Measurements from ENCODE around the gene HMGA1. TPM values are rescaled to one million over a fixed set of nuclear protein-coding genes. Genes with fewer than 3 reads are reported as not detected.
A peak's percentile ranks its signal among the peaks of the same experiment; 100 is the strongest.

The HMGA1 gene
- total and polyA plus RNA-seq, 2 of the 13 experiments (the other 11 are each of a cell fraction or from before 2014, with no cell fraction given): 117 to 145 TPM

DNA sequence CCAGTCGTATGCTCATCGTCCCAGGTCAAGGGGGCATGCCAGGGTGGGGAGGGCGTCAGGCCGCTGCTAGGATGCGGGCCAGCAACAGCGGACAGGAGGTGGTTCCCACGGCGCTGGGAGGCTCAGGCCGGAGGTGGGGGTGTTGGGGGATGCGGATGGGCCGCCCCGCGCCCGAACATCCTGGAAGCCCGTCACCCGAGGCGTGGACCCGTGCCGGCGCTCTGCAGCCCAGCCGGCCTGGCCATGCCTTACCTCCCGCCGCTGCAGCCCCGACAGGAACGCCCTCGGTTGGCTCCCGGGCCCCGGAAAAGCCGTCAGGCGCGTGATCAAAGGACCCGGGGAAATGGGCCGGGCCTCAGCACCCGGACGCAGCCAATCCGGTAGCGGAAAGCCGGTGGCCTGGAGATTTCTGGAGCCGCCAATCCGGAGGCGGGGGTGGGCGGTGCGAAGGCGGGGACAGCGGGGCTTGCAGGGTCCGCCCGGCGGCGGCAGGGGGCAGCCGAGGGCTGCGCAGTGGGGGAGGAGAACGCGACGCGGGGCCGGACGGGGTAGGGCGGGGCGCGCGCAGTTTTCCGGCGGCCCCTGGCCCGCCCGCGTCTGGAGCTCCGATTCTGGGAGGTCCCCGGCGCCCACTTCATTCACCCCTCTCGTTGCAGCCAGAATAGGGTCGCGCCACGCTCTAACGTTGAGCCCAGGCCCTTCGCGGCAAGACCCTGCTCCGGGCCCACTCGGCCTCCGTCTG is 12.2 kb downstream of the HMGA1 start, which contains the start of gene SMIM29 (continued):
- TF ChIP-seq ZFP91 (CRISPR knock-in tag; IDR thresholded peaks at IDR 0.05; ENCODE audit: borderline replicate concordance) (peak; percentile 95; the same call in 1 of the 2 replicates), IRX3 (CRISPR knock-in tag; IDR thresholded peaks at IDR 0.05; ENCODE audit: borderline replicate concordance, low read depth) (no peak), ARID3A (IDR thresholded peaks at IDR 0.05; ENCODE audit: low read depth, low read length) (no peak), CENPT (CRISPR knock-in tag; IDR thresholded peaks at IDR 0.05; ENCODE audit: low read depth) (no peak), GPN1 (CRISPR knock-in tag; IDR thresholded peaks at IDR 0.05; ENCODE audit: borderline replicate concordance) (no peak), ETS1 (CRISPR knock-in tag; IDR thresholded peaks at IDR 0.05) (no peak), TEAD2 (CRISPR knock-in tag; IDR thresholded peaks at IDR 0.05) (no peak), POGZ (CRISPR knock-in tag; IDR thresholded peaks at IDR 0.05) (peak; percentile 44; the same call in 1 of the 2 replicates), RBM39 (IDR thresholded peaks at IDR 0.05; ENCODE audit: low read depth, low read length, poor library complexity, severe bottlenecking) (peak; percentile 49), ZBTB7A (CRISPR knock-in tag; IDR thresholded peaks at IDR 0.05) (peak; percentile 78; the same call in 1 of the 2 replicates), NCOA1 (CRISPR knock-in tag; IDR thresholded peaks at IDR 0.05) (peak; percentile 76; the same call in 1 of the 2 replicates), DDIT3 (CRISPR knock-in tag; IDR thresholded peaks at IDR 0.05) (no peak), SMAD1 (CRISPR knock-in tag; IDR thresholded peaks at IDR 0.05; ENCODE audit: borderline replicate concordance, low read depth) (peak; percentile 26; the same call in 1 of the 2 replicates), NR3C1 (CRISPR knock-in tag; IDR thresholded peaks at IDR 0.05) (no peak), REXO4 (CRISPR knock-in tag; IDR thresholded peaks at IDR 0.05; ENCODE audit: borderline replicate concordance) (no peak), ZC3H4 (CRISPR knock-in tag; IDR thresholded peaks at IDR 0.05; ENCODE audit: borderline replicate concordance) (no peak), ETV6 (CRISPR knock-in tag; conservative IDR thresholded peaks at IDR 0.05) (no peak; the same call in 1 of the 2 replicates)
- TF ChIP-seq, protein P1, sequence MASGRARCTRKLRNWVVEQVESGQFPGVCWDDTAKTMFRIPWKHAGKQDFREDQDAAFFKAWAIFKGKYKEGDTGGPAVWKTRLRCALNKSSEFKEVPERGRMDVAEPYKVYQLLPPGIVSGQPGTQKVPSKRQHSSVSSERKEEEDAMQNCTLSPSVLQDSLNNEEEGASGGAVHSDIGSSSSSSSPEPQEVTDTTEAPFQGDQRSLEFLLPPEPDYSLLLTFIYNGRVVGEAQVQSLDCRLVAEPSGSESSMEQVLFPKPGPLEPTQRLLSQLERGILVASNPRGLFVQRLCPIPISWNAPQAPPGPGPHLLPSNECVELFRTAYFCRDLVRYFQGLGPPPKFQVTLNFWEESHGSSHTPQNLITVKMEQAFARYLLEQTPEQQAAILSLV (CRISPR knock-in tag; IDR thresholded peaks at IDR 0.05; ENCODE audit: borderline replicate concordance): peak; percentile 29; the same call in 1 of the 2 replicates
- TF ChIP-seq, protein P2, sequence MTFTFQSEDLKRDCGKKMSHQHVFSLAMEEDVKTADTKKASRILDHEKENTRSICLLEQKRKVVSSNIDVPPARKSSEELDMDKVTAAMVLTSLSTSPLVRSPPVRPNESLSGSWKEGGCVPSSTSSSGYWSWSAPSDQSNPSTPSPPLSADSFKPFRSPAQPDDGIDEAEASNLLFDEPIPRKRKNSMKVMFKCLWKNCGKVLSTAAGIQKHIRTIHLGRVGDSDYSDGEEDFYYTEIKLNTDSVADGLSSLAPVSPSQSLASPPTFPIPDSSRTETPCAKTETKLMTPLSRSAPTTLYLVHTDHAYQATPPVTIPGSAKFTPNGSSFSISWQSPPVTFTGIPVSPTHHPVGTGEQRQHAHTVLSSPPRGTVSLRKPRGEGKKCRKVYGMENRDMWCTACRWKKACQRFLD (CRISPR knock-in tag; IDR thresholded peaks at IDR 0.05; ENCODE audit: borderline replicate concordance): no peak
- TF ChIP-seq, protein P3, sequence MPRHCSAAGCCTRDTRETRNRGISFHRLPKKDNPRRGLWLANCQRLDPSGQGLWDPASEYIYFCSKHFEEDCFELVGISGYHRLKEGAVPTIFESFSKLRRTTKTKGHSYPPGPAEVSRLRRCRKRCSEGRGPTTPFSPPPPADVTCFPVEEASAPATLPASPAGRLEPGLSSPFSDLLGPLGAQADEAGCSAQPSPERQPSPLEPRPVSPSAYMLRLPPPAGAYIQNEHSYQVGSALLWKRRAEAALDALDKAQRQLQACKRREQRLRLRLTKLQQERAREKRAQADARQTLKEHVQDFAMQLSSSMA (CRISPR knock-in tag; IDR thresholded peaks at IDR 0.05): peak; percentile 78

Measured in HepG2 (cell line).